Esophagus (tissue), 2 donors: ENCODE results near the gene PIEZO2. TPM values are rescaled to one million over a fixed set of nuclear protein-coding genes. Genes with fewer than 3 reads are reported as not detected.

Experiments
- H3K27ac ChIP-seq, 2 donors: one replicate each; pipeline ENCODE4 v1.5.1; 2013; ENCODE audit warnings: low read depth in 2 of 2, mild to moderate bottlenecking in 2 of 2, inconsistent platforms in 1 of 2, low read length in 1 of 2, moderate library complexity in 1 of 2
- H3K27me3 ChIP-seq, 2 donors: one replicate each; pipeline ENCODE4 v1.6.1; 2013; ENCODE audit warnings: low read length in 2 of 2, control low read depth in 1 of 2, mild to moderate bottlenecking in 1 of 2; ENCODE audit not compliant: insufficient read depth in 2 of 2, control insufficient read depth in 1 of 2
- H3K36me3 ChIP-seq, 2 donors: one replicate each; pipeline ENCODE4 v1.6.1; 2013; ENCODE audit warnings: low read length in 1 of 2; ENCODE audit not compliant: control insufficient read depth in 2 of 2, insufficient read depth in 2 of 2
- H3K4me1 ChIP-seq, 2 donors: one replicate each; pipeline ENCODE4 v1.6.1; 2013; ENCODE audit warnings: low read length in 1 of 2; ENCODE audit not compliant: control insufficient read depth in 2 of 2, insufficient read depth in 2 of 2
- H3K4me3 ChIP-seq, 2 donors: one replicate each; pipeline ENCODE4 v1.5.1; 2013; ENCODE audit warnings: low read length in 2 of 2, mild to moderate bottlenecking in 2 of 2, low read depth in 1 of 2, moderate library complexity in 1 of 2
- H3K9me3 ChIP-seq, 2 donors: one replicate each; pipeline ENCODE4 v1.6.1; 2013; ENCODE audit warnings: mild to moderate bottlenecking in 2 of 2, low read depth in 1 of 2, low read length in 1 of 2, moderate library complexity in 1 of 2; ENCODE audit not compliant: control insufficient read depth in 2 of 2, insufficient read depth in 1 of 2
- WGBS, 2 donors: extraction: QIAGEN DNeasy Blood & Tissue Kit; methylation state at CpG; one replicate each; pipeline ENCODE4 v1.1.7; 2013; 5-methylcytosine and 5-hydroxymethylcytosine counted together
- polyA plus RNA-seq, 2 donors: library from polyadenylated mRNA; stranded (reverse); fragments of 200-250 nt; gene quantifications; one replicate each; pipeline ENCODE4 v1.2.3, GENCODE V29; 2013
- donor health status: healthy with polysubstance abuse.
- donor health status: Bipolar disorder and iron deficiency.

PIEZO2 gene
- polyA plus RNA-seq, 2 donors: 0.37 to 0.66 TPM

- H3K9me3 ChIP-seq: no peaks in the 10 kb centered on the region
- H3K4me3 ChIP-seq: no peak overlapping the region
- H3K27ac ChIP-seq: no peak overlapping the region
- no peaks in the 10 kb centered on the region for H3K36me3 ChIP-seq
- H3K27me3 ChIP-seq: no peaks in the 10 kb centered on the region
- 87 to 91% methylated on average over 17 of the region's 17 CpGs for WGBS, 2 donors
- no peaks in the 10 kb centered on the region for H3K4me1 ChIP-seq
These were observed 444.1 kb downstream of the PIEZO2 start for GRCh38 chr18:10705291-10705690.

DNA sequence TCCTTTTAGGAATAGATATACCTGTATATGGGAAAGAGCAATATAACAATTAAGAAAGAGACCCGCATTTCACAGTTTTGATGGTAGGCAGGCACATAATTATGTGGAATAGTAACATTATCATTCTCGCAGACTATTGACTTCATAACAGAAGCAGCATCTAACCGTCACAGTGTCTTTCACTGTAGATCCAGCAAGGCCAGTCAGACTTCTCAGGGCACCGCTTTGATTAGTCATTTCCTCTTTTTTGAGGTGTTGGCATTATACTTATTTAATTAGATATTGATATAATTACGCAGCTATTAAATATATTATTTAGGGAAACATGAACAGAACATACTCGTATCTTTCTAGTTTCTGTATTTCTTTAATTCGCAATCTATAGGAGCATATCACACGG lies 447.2 kb downstream of the PIEZO2 start:
- no peak overlapping the region for H3K27ac ChIP-seq
- WGBS, 2 donors: 79 to 92% methylated on average over 8 of the region's 8 CpGs
- H3K4me1 ChIP-seq: no peaks in the 10 kb centered on the region
- no peaks in the 10 kb centered on the region for H3K36me3 ChIP-seq
- no peak overlapping the region for H3K4me3 ChIP-seq
- H3K9me3 ChIP-seq: no peaks in the 10 kb centered on the region
- H3K27me3 ChIP-seq: no peaks in the 10 kb centered on the region

DNA sequence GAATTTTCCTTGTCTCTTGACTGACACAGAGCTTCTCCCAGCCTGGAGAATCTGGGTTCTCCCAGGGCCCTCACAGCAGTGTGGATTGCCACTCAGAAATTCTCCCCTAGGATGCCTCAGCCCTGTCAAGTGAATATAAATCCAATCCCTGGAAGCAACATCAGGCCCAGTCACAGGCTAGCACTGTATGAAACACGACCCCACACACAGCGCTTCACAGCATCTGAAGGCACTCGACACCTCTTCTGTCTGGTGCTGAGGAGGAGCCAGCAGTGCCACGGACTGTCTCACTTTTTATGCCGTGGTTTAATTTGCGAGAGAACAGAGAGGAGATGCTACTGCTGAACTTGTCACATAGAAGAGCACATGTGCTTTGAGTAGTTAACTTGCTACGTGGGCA lies 459.0 kb downstream of the PIEZO2 start:
- no peak overlapping the region for H3K27ac ChIP-seq
- no peaks in the 10 kb centered on the region for H3K36me3 ChIP-seq
- H3K27me3 ChIP-seq: no peaks in the 10 kb centered on the region
- H3K4me3 ChIP-seq: no peak overlapping the region
- WGBS, 2 donors: 74 to 86% methylated on average over 7 of the region's 7 CpGs
- peaks cover 0 to 2% of the 10 kb centered on the region in 2 donors for H3K9me3 ChIP-seq
- H3K4me1 ChIP-seq: peaks cover 0 to 2% of the 10 kb centered on the region in 2 donors

DNA sequence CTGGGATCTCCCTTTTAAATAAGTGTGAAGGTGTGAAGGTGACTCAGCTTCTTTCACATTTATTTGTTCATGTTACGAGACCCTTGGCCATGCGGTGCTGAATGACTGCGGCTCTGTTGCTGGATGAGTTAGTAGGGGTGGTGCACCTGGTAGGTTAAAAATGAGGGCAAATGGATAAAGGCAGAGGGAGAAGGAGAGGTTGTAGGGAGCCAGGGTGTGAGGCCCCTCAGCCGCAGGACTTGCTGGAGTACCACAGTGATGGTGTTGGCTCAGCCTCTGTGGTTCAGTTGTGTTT lies 459.4 kb downstream of the PIEZO2 start:
- no peaks in the 10 kb centered on the region for H3K27me3 ChIP-seq
- no peaks in the 10 kb centered on the region for H3K36me3 ChIP-seq
- H3K4me3 ChIP-seq: no peak overlapping the region
- peaks cover 0 to 2% of the 10 kb centered on the region in 2 donors for H3K9me3 ChIP-seq
- H3K4me1 ChIP-seq: peaks cover 0 to 2% of the 10 kb centered on the region in 2 donors
- H3K27ac ChIP-seq: no peak overlapping the region
- WGBS, 2 donors: 85 to 88% methylated on average over 4 of the region's 4 CpGs

- H3K27me3 ChIP-seq: no peaks in the 10 kb centered on the region
- peaks cover 0 to 2% of the 10 kb centered on the region in 2 donors for H3K9me3 ChIP-seq
- H3K4me1 ChIP-seq: peaks cover 0 to 2% of the 10 kb centered on the region in 2 donors
- H3K4me3 ChIP-seq: no peak overlapping the region
- no peaks in the 10 kb centered on the region for H3K36me3 ChIP-seq
- H3K27ac ChIP-seq: no peak overlapping the region
- WGBS, 2 donors: 77 to 79% methylated on average over 12 of the region's 12 CpGs
These were observed 459.9 kb downstream of the PIEZO2 start for GRCh38 chr18:10689236-10690034.

- no peaks in the 10 kb centered on the region for H3K36me3 ChIP-seq
- H3K9me3 ChIP-seq: peaks cover 0 to 2% of the 10 kb centered on the region in 2 donors
- no peaks in the 10 kb centered on the region for H3K27me3 ChIP-seq
- no peak overlapping the region for H3K27ac ChIP-seq
- H3K4me3 ChIP-seq: no peak overlapping the region
- 76 to 77% methylated on average over 4 of the region's 4 CpGs for whole genome bisulfite sequencing, 2 donors
- H3K4me1 ChIP-seq: peaks cover 0 to 2% of the 10 kb centered on the region in 2 donors
These were observed 460.6 kb downstream of the PIEZO2 start for GRCh38 chr18:10688766-10689165.

DNA sequence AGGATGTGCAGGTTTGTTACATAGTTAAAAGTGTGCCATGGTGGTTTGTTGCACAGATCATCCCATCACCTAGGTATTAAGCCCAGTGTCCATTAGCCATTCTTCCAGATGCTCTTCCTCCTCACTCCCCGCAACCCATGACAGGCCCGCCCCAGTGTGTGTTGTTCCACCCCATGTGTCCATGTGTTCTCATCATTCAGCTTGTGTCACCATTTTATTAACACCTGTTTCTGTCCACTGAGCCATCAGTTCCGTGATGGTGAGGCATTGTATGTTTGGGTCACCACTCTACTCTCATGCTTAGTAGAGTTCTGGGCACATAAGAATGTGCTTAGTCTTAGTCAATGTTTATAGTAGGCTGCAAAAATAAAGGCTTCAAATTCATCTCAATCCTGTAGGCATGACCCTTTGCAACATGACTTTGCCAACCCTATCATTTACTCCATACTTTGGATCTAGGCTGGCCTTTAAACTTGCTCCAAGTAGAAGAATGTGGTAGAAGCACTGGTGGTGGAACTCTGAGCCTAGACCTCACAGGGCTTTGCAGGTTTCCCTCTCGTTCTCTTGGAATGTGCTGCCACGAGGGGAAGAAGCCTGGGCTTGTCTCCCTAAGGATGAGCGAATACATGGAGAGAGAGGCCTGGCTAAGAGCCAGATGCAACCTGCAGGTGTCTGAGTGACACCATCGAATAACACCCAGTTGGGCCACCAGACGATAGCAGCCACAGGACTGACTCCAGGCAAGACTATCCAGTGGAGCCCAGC lies 462.0 kb downstream of the PIEZO2 start:
- H3K27ac ChIP-seq: no peak overlapping the region
- H3K36me3 ChIP-seq: no peaks in the 10 kb centered on the region
- peaks cover 0 to 2% of the 10 kb centered on the region in 2 donors for H3K9me3 ChIP-seq
- H3K4me3 ChIP-seq: no peak overlapping the region
- no peaks in the 10 kb centered on the region for H3K27me3 ChIP-seq
- H3K4me1 ChIP-seq: peaks cover 0 to 2% of the 10 kb centered on the region in 2 donors
- 66 to 71% methylated on average over 8 of the region's 8 CpGs for WGBS, 2 donors

DNA sequence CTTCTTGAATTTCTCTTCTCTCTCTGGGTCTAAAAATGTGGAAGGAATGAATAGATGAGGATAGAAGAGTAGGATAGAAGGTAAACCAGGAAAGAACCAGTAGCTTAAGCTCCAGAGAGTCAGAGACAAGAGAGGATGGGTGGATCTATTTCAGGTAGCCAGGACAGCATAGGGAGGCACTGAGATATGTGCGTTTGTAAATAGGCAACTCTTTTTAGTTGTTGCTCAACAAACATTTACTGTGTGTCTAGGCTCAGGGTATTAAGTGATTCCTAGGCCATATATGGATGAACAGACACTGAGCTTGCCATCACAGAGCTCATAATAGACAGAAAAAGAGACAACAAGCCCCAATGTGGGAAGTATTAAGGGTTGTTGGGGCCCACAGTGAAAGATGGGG lies 463.1 kb downstream of the PIEZO2 start:
- Histone ChIP-seq H3K9me3 (peaks cover 0 to 2% of the 10 kb centered on the region in 2 donors), H3K27me3 (no peaks in the 10 kb centered on the region), H3K36me3 (no peaks in the 10 kb centered on the region), H3K4me3 (no peak overlapping the region), H3K4me1 (peaks cover 0 to 2% of the 10 kb centered on the region in 2 donors), H3K27ac (no peak overlapping the region)
- 0 to 28% methylated on average over 1 of the region's 1 CpG for WGBS, 2 donors

GRCh38 chr18:10685484-10685883 lies 463.9 kb downstream of the PIEZO2 start:
- H3K9me3 ChIP-seq: peaks cover 0 to 2% of the 10 kb centered on the region in 2 donors
- H3K27me3 ChIP-seq: no peaks in the 10 kb centered on the region
- H3K36me3 ChIP-seq: no peaks in the 10 kb centered on the region
- H3K4me3 ChIP-seq: no peak overlapping the region
- peaks cover 0 to 2% of the 10 kb centered on the region in 2 donors for H3K4me1 ChIP-seq
- no peak overlapping the region for H3K27ac ChIP-seq
- 70 to 80% methylated on average over 15 of the region's 15 CpGs for WGBS, 2 donors
